Muscle of back (tissue), 11 donors: ENCODE results near the gene MYO5A. TPM values are rescaled to one million over a fixed set of nuclear protein-coding genes. Genes with fewer than 3 reads are reported as not detected.
"Not testable (repeated sequence)": the region's sequence is repeated elsewhere in the genome, so short reads cannot be mapped to it uniquely, and the experiment has no call there.

Experiments
- DNase-seq, 3 donors: peaks; one replicate each; pipeline versions ENCODE4 v3.0.0 to v3.0.0-alpha.2; 2013
- polyA plus RNA-seq, 10 donors: library from polyadenylated mRNA; unstranded; fragments of 120-200 nt; gene quantifications; one replicate each; pipeline ENCODE4 v1.2.1, GENCODE V29; 2013; ENCODE audit not compliant: insufficient read length in 10 of 10

Gene MYO5A
- polyA plus RNA-seq, 10 donors, result 3.9 to 11.1 (median 6.5) TPM

- DNase-seq, result no peak
Measured at GRCh38 chr15:52509500-52510245, 19.0 kb downstream of the MYO5A start.

- DNase-seq, result no peak
Measured at GRCh38 chr15:52506549-52506948, 22.1 kb downstream of the MYO5A start.

GRCh38 chr15:52505151-52505550 is 23.5 kb downstream of the MYO5A start:
- no peak for DNase-seq

GRCh38 chr15:52503788-52504496 is 24.7 kb downstream of the MYO5A start:
- no peak for DNase-seq

GRCh38 chr15:52502608-52503007 is 26.1 kb downstream of the MYO5A start:
- DNase-seq, result no peak

GRCh38 chr15:52499506-52499905 is 29.2 kb downstream of the MYO5A start:
- DNase-seq, result no peak

GRCh38 chr15:52498706-52499105 is 30.0 kb downstream of the MYO5A start:
- no peak for DNase-seq

GRCh38 chr15:52496776-52497470 is 31.8 kb downstream of the MYO5A start:
- peak in 1 of 3 donors; percentile 28 for DNase-seq

- DNase-seq, result no peak
Measured at GRCh38 chr15:52496175-52496574, 32.5 kb downstream of the MYO5A start.

- no peak for DNase-seq
Measured at GRCh38 chr15:52495125-52495524, 33.6 kb downstream of the MYO5A start.

- no peak for DNase-seq
Measured at GRCh38 chr15:52493968-52494367, 34.7 kb downstream of the MYO5A start.

- DNase-seq, result no peak
Measured at GRCh38 chr15:52492132-52492531, 36.5 kb downstream of the MYO5A start.

- no peak for DNase-seq
Measured at GRCh38 chr15:52491472-52491871, 37.2 kb downstream of the MYO5A start.

- DNase-seq, result not testable (repeated sequence)
Measured at GRCh38 chr15:52489430-52489829, 39.2 kb downstream of the MYO5A start.

GRCh38 chr15:52488830-52489229 is 39.9 kb downstream of the MYO5A start:
- DNase-seq, result no peak

- DNase-seq, result no peak
Measured at GRCh38 chr15:52486003-52486996, 42.4 kb downstream of the MYO5A start.

- DNase-seq, result no peak
Measured at GRCh38 chr15:52485290-52485689, 43.4 kb downstream of the MYO5A start.

GRCh38 chr15:52483707-52484106 is 45.0 kb downstream of the MYO5A start:
- no peak for DNase-seq

- DNase-seq, result peak; percentile 11 to 69 (median 19)
Measured at GRCh38 chr15:52481915-52482314, 46.8 kb downstream of the MYO5A start.

- DNase-seq, result no peak
Measured at GRCh38 chr15:52480990-52481389, 47.7 kb downstream of the MYO5A start.

GRCh38 chr15:52466716-52467115 is 62.0 kb downstream of the MYO5A start:
- no peak for DNase-seq
